WTC11 (cell line): Measurements from ENCODE around the gene INTS6L. TPM values are rescaled to one million over a fixed set of nuclear protein-coding genes. Genes with fewer than 3 reads are reported as not detected.

Source experiments
- ATAC-seq: fragments of 200-7000 bp; cut with Tn5 transposase; 2 replicates; pipeline ENCODE4 v1.10.0; 2021; ENCODE audit warnings: mild to moderate bottlenecking, moderate library complexity
- CTCF ChIA-PET: fragments of 300-600 bp; sonication (Branson Sonifier 250); formaldehyde crosslinking; loops from one replicate; lab custom pipeline; 2021; ENCODE audit warnings: antibody characterized with exemption; lab: Charles Lee
- POLR2A ChIA-PET: fragments of 350-600 bp; sonication (Branson Sonifier 250); formaldehyde crosslinking; loops from one replicate; lab custom pipeline; 2021; ENCODE audit warnings: antibody characterized with exemption; lab: Charles Lee
- DNase-seq: peaks from one replicate; pipeline ENCODE4 v3.0.0; 2021; ENCODE audit warnings: low spot score
- H3K27ac Mint-ChIP-seq: 2 replicates; pipeline ENCODE4 v1.8.0; 2021; ENCODE audit warnings: mixed read lengths
- H3K27me3 Mint-ChIP-seq: 2 replicates; pipeline ENCODE4 v1.8.0; 2021; ENCODE audit warnings: low read depth, mild to moderate bottlenecking, moderate library complexity, mixed read lengths
- H3K36me3 Mint-ChIP-seq: 2 replicates; pipeline ENCODE4 v1.8.0; 2021; ENCODE audit warnings: mixed read lengths
- H3K4me1 Mint-ChIP-seq: 2 replicates; pipeline ENCODE4 v1.8.0; 2022; ENCODE audit warnings: mixed read lengths
- H3K4me3 Mint-ChIP-seq: 2 replicates; pipeline ENCODE4 v1.8.0; 2021; ENCODE audit warnings: mild to moderate bottlenecking, moderate library complexity, mixed read lengths
- H3K9me3 Mint-ChIP-seq: 2 replicates; pipeline ENCODE4 v1.8.0; 2021; ENCODE audit warnings: mixed read lengths
- ATF1 ChIP-seq: sonication (generic); formaldehyde crosslinking; IDR thresholded peaks from 2 replicates; pipeline ENCODE4 v1.8.1; 2023; ENCODE audit warnings: mild to moderate bottlenecking, moderate library complexity, missing genetic modification reagents
- ATF3 ChIP-seq: sonication (generic); formaldehyde crosslinking; conservative IDR thresholded peaks from 2 replicates; pipeline ENCODE4 v1.8.1; 2022; ENCODE audit warnings: mild to moderate bottlenecking, missing genetic modification reagents
- ATF6 ChIP-seq: sonication (generic); formaldehyde crosslinking; IDR thresholded peaks from 2 replicates; pipeline ENCODE4 v1.8.1; 2023; ENCODE audit warnings: mild to moderate bottlenecking, missing genetic modification reagents
- EMX1 ChIP-seq: fragments of 250-450 bp; sonication (Bioruptor Pico); IDR thresholded peaks from 2 replicates; pipeline ENCODE4 v1.8.0; 2021; ENCODE audit warnings: mild to moderate bottlenecking
- FOXJ3 ChIP-seq: sonication (generic); formaldehyde crosslinking; IDR thresholded peaks from 2 replicates; pipeline ENCODE4 v1.9.0; 2021; ENCODE audit warnings: missing genetic modification reagents, mild to moderate bottlenecking, borderline replicate concordance
- GABPB1 ChIP-seq: sonication (generic); formaldehyde crosslinking; IDR thresholded peaks from 2 replicates; pipeline ENCODE4 v1.8.1; 2023; ENCODE audit warnings: mild to moderate bottlenecking, missing genetic modification reagents
- HMGA2 ChIP-seq: fragments of 250-450 bp; sonication (Bioruptor Pico); IDR thresholded peaks from 2 replicates; pipeline ENCODE4 v1.4.0; 2021; ENCODE audit warnings: mild to moderate bottlenecking, moderate library complexity
- HMGXB4 ChIP-seq: sonication (generic); formaldehyde crosslinking; IDR thresholded peaks from 2 replicates; pipeline ENCODE4 v1.8.1; 2023; ENCODE audit warnings: mild to moderate bottlenecking, moderate library complexity, missing genetic modification reagents
- IRF1 ChIP-seq: sonication (generic); formaldehyde crosslinking; IDR thresholded peaks from 2 replicates; pipeline ENCODE4 v1.8.0; 2023; ENCODE audit warnings: missing genetic modification reagents
- JAZF1 ChIP-seq: fragments of 250-450 bp; sonication (Bioruptor Pico); IDR thresholded peaks from 2 replicates; pipeline ENCODE4 v1.9.0; 2021; ENCODE audit warnings: moderate library complexity, mild to moderate bottlenecking, inconsistent platforms
- NR1H2 ChIP-seq: sonication (generic); formaldehyde crosslinking; IDR thresholded peaks from 2 replicates; pipeline ENCODE4 v1.9.0; 2021; ENCODE audit warnings: mild to moderate bottlenecking, moderate library complexity, missing genetic modification reagents
- NR2C2 ChIP-seq: sonication (generic); formaldehyde crosslinking; IDR thresholded peaks from 2 replicates; pipeline ENCODE4 v1.8.0; 2022; ENCODE audit warnings: mild to moderate bottlenecking, missing genetic modification reagents
- RELA ChIP-seq: sonication (generic); formaldehyde crosslinking; IDR thresholded peaks from 2 replicates; pipeline ENCODE4 v1.8.1; 2022; ENCODE audit warnings: missing genetic modification reagents, mild to moderate bottlenecking, borderline replicate concordance
- SMAD4 ChIP-seq: sonication (generic); formaldehyde crosslinking; IDR thresholded peaks from 2 replicates; pipeline ENCODE4 v1.8.0; 2022; ENCODE audit warnings: mild to moderate bottlenecking, missing genetic modification reagents
- ZMAT4 ChIP-seq: fragments of 250-450 bp; sonication (Bioruptor Pico); IDR thresholded peaks from 2 replicates; pipeline ENCODE4 v1.9.0; 2021; ENCODE audit warnings: mild to moderate bottlenecking
- ZNF416 ChIP-seq: fragments of 250-450 bp; sonication (Bioruptor Pico); IDR thresholded peaks from 2 replicates; pipeline ENCODE4 v1.9.0; 2021; ENCODE audit warnings: mild to moderate bottlenecking, inconsistent platforms
- total RNA-seq: library from RNA; stranded (reverse); gene quantifications from 3 replicates; pipeline ENCODE4 v1.2.3, GENCODE V29; 2021
- TF ChIP-seq, protein P1 (sequence below): sonication (generic); formaldehyde crosslinking; IDR thresholded peaks from 2 replicates; pipeline ENCODE4 v1.8.0; 2022; ENCODE audit warnings: mild to moderate bottlenecking, missing genetic modification reagents
- TF ChIP-seq, protein P2 (sequence below): sonication (generic); formaldehyde crosslinking; IDR thresholded peaks from 2 replicates; pipeline ENCODE4 v1.8.1; 2022; ENCODE audit warnings: mild to moderate bottlenecking, moderate library complexity, missing genetic modification reagents
- TF ChIP-seq, protein P3 (sequence below): sonication (generic); formaldehyde crosslinking; IDR thresholded peaks from 2 replicates; pipeline ENCODE4 v1.8.0; 2022; ENCODE audit warnings: mild to moderate bottlenecking, missing genetic modification reagents
- TF ChIP-seq, protein P4 (sequence below): fragments of 250-450 bp; sonication (Bioruptor Pico); IDR thresholded peaks from 2 replicates; pipeline ENCODE4 v1.9.0; 2021; ENCODE audit warnings: moderate library complexity, mild to moderate bottlenecking, inconsistent platforms, borderline replicate concordance

INTS6L gene
- total RNA-seq, 1 experiment from 2014 or later = 5.4 TPM

DNA sequence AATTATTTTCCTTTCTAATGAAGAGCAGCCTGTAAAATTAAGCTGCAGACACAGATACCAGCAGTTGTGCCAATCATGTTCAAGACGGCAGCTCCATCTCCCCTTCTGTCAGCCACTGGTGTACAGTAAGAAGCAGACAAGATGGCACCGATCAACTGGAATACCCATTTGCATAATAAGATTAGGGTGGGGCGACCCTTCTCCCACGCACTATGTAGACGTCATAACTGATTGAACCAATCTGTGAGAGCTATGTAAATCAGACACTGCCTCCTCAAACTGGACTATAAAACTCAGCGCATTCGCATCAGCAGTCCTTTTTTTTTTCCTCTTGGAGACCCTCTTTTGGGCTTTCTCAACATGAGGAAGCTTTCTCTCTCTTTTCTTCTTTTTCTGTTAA is 40.4 kb upstream of the INTS6L start:
- CTCF ChIA-PET = interaction anchor here (1.2 kb wide), 1 partner anchor 42 kb away, joined by 4 read pairs; no protein-coding TSS in a partner anchor
- no peak for TF ChIP-seq IRF1 (CRISPR knock-in tag)
- no peak for TF ChIP-seq NR2C2 (CRISPR knock-in tag)
- no peak overlapping the region for H3K4me3 Mint-ChIP-seq
- no peak overlapping the region for H3K27ac Mint-ChIP-seq
- H3K9me3 Mint-ChIP-seq = no peaks in the 10 kb centered on the region
- ATAC-seq = no peak
- no peaks in the 10 kb centered on the region for H3K4me1 Mint-ChIP-seq
- no peaks in the 10 kb centered on the region for H3K36me3 Mint-ChIP-seq
- DNase-seq = no peak
- H3K27me3 Mint-ChIP-seq = no peaks in the 10 kb centered on the region
- POLR2A ChIA-PET = interaction anchor here (0.6 kb wide), 1 partner anchor 135 kb away, joined by 3 read pairs; no protein-coding TSS in a partner anchor

GRCh38 chrX:135481696-135482179 is 38.7 kb upstream of the INTS6L start:
- CTCF ChIA-PET = no interaction called here

DNA sequence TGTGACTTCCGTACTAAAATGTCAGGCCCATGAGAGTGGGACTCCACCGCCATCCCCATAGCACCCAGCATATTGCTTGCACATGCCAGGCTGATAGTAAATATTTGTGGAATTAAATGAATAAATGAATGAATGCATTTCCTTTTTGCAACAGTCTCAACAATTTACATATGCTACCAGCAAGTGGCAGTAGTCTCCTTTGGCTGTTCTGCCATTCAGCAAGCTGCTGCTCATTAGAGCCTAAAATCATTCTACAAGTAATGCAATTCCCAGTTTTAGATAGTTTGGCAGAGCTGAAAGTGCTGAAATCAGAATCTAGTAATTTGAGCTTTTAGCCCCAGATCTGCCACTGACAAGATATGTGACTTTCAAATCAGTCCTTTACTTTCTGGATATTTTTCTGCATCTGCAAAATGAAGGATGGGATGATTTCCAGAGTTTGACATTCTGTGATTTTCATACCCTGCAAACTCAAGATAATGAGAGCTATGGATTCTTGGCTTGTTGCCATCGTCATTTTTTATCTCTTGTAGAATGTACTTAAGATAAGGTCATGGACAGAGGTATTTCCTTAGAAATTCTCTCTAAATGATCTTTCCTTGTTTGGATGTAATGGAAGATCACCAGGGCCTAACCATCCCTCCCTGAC is 35.7 kb upstream of the INTS6L start:
- ChIA-PET CTCF (interaction anchor here (1.0 kb wide), 1 partner anchor 31 kb away, joined by 4 read pairs; no protein-coding TSS in a partner anchor), POLR2A (no interaction called here)
- Mint-ChIP-seq H3K27ac (no peak overlapping the region), H3K4me3 (no peak overlapping the region), H3K36me3 (no peaks in the 10 kb centered on the region), H3K4me1 (no peaks in the 10 kb centered on the region), H3K9me3 (no peaks in the 10 kb centered on the region), H3K27me3 (no peaks in the 10 kb centered on the region)
- DNase-seq = no peak
- no peak; the same call in 1 of the 2 replicates for ATAC-seq
- TF ChIP-seq, protein P1, sequence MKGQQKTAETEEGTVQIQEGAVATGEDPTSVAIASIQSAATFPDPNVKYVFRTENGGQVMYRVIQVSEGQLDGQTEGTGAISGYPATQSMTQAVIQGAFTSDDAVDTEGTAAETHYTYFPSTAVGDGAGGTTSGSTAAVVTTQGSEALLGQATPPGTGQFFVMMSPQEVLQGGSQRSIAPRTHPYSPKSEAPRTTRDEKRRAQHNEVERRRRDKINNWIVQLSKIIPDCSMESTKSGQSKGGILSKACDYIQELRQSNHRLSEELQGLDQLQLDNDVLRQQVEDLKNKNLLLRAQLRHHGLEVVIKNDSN (CRISPR knock-in tag) = no peak
- TF ChIP-seq, protein P2, sequence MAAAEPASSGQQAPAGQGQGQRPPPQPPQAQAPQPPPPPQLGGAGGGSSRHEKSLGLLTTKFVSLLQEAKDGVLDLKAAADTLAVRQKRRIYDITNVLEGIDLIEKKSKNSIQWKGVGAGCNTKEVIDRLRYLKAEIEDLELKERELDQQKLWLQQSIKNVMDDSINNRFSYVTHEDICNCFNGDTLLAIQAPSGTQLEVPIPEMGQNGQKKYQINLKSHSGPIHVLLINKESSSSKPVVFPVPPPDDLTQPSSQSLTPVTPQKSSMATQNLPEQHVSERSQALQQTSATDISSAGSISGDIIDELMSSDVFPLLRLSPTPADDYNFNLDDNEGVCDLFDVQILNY (CRISPR knock-in tag) = no peak
- TF ChIP-seq, protein P3, sequence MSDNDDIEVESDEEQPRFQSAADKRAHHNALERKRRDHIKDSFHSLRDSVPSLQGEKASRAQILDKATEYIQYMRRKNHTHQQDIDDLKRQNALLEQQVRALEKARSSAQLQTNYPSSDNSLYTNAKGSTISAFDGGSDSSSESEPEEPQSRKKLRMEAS (CRISPR knock-in tag) = no peak
- TF ChIP-seq RELA (CRISPR knock-in tag) (no peak), HMGXB4 (no peak), NR1H2 (CRISPR knock-in tag) (no peak), EMX1 (CRISPR knock-in tag) (no peak), SMAD4 (CRISPR knock-in tag) (no peak), FOXJ3 (no peak), ATF6 (no peak), HMGA2 (CRISPR knock-in tag) (no peak), ZNF416 (CRISPR knock-in tag) (no peak)

More at GRCh38 chrX:135481696-135482179, 38.7 kb upstream of the INTS6L start:
- no peaks in the 10 kb centered on the region for H3K4me1 Mint-ChIP-seq
- TF ChIP-seq SMAD4 (CRISPR knock-in tag) (no peak), JAZF1 (CRISPR knock-in tag) (no peak), ATF3 (CRISPR knock-in tag) (no peak), GABPB1 (CRISPR knock-in tag) (no peak), ZMAT4 (CRISPR knock-in tag) (no peak), ATF1 (CRISPR knock-in tag) (no peak)
- TF ChIP-seq, protein P4, sequence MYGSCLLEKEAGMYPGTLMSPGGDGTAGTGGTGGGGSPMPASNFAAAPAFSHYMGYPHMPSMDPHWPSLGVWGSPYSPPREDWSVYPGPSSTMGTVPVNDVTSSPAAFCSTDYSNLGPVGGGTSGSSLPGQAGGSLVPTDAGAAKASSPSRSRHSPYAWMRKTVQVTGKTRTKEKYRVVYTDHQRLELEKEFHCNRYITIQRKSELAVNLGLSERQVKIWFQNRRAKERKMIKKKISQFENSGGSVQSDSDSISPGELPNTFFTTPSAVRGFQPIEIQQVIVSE (CRISPR knock-in tag) = no peak
- TF ChIP-seq, all 79 proteins: peak for 0
- no peak overlapping the region for H3K4me3 Mint-ChIP-seq
- H3K9me3 Mint-ChIP-seq = no peaks in the 10 kb centered on the region
- no peak overlapping the region for H3K27ac Mint-ChIP-seq
- ATAC-seq = no peak
- no peaks in the 10 kb centered on the region for H3K36me3 Mint-ChIP-seq
- no peak for DNase-seq
- no peaks in the 10 kb centered on the region for H3K27me3 Mint-ChIP-seq
- POLR2A ChIA-PET = no interaction called here
